HG02798 (cell line): ENCODE results near the gene AFF3.
"Not testable (repeated sequence)": the region's sequence is repeated elsewhere in the genome, so short reads cannot be mapped to it uniquely, and the experiment has no call there.

ENCODE experiments used
- ATAC-seq: cut with Tn5 transposase; IDR thresholded peaks from one replicate; pipeline ENCODE4 v1.9.1; 2021; ENCODE audit warnings: mild to moderate bottlenecking; ENCODE audit not compliant: unreplicated experiment, poor library complexity

The AFF3 gene

DNA sequence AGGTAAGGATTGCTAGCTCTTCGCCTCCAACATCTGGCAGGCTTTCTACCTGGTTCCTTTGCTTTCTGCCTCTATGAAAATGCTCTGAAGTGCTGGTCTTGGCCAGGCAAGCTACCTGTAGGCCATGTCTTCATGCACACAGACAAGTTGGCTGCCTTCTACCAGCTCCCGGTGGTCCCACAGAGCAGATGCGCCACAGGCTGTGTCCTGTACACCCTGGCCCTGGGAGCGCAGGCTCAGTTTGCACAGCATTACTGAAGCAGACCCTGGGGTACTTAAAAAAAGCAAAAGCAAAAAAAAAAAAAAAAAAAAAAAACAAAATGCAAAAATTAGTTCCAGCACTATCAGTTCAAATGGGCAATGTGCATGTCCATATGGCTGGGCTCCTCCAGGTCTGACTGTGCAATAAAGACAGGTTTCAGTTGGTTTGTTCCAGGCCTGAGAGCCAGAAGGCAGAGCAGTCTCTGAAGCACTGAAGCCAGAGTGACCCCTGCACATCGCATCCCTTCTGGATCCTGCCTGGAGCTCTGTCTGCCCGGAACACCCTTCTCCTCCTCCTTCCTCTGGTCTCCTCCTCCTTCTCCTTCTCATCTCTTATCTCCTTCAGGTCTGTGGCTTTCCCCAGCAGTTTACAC lies 364.6 kb downstream of the AFF3 start:
- ATAC-seq = no peak

GRCh38 chr2:99776906-99777646 lies 365.3 kb downstream of the AFF3 start:
- no peak for ATAC-seq

DNA sequence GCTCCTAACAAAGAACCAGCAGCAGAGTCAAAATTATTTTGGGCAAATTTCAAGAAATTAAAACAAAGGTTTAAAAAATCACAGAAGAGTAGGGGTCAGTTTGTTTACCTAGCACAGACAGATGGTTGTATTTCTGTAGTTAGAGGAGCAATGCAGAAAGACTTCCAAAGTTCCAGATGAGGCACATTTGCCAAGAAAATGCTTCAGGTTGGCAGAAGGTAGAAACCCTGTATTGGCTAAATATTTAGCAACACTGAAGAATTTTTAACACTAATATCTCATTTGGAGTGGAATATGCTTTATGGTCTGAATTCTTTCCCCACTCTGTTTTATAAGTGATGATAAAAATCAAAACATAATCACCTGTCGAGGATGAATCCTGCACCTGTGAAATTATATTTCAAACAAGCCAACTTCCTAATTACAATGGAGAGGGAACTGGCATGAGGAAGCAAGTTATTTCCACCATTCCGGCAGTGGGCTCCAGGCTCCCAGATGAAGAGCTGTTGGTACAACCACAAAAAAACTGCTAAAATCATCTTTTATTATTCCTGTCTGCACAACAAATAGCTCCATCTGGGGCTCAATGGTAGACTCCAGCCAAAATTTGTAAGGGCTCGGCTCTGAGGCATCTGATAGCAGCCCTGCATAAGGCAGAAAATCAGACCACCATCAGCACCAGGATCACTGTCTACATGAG lies 366.0 kb downstream of the AFF3 start:
- no peak for ATAC-seq

- ATAC-seq = no peak
Measured at GRCh38 chr2:99775585-99775984, 366.8 kb downstream of the AFF3 start.

- not testable (repeated sequence) for ATAC-seq
Measured at GRCh38 chr2:99773642-99774041, 368.7 kb downstream of the AFF3 start.

- ATAC-seq = no peak
Measured at GRCh38 chr2:99772591-99773331, 369.6 kb downstream of the AFF3 start.

- no peak for ATAC-seq
Measured at GRCh38 chr2:99771681-99772333, 370.6 kb downstream of the AFF3 start.

DNA sequence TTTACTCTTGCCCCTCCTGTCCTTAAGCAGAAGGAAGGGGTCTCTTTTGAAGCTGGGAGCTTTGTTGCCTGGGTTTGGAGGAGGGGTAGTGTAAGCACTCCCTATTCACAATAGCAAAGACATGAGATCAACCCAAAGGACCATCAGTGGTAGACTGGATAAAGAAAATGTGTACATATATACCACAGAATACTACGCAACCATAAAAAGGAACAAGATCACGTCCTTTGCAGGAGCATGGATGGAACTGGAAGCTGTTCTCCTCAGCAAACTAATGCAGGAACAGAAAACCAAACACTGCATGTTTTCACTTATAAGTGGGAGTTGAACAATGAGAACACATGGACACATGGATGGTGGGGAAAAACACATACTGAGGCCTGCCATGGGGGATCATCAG lies 371.5 kb downstream of the AFF3 start:
- no peak for ATAC-seq

- no peak for ATAC-seq
Measured at GRCh38 chr2:99765731-99766318, 376.6 kb downstream of the AFF3 start.

DNA sequence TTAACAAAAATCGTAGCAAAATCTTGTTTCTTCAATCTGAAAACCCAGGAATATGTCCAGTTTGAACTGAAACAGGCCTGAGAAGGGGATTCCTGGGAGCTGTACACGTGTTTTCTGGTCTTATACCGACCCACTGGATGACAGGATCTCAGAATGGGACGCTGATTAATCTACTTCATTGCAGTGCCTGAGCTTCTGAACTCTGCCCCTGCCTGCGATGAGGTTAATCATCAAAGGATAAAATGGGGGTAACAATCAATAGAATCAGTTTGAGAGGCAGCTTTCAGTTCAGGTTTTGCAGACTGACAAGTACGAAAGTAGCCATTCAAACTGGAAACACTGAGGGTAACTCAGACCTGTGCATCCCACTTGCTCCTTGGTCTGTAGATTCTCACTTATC lies 378.6 kb downstream of the AFF3 start:
- ATAC-seq = no peak

DNA sequence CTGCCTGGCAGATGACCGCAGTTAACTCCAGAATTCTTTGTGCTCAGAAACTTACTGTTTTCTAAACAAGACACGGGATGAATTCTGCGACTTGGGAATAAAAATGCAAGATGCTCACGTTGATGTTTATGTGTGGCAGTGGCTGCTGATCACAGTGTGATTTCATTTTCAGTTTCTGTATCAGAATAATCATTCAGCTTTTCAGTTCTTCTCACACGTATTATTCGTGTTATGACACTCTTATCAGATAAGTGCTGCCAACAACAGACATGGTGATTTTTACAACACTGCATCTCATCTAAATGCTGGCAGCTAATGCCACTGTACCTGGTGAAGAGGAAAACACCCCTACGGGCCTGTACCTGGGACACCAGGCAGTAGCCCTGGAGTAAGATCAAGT lies 379.7 kb downstream of the AFF3 start:
- ATAC-seq = no peak

DNA sequence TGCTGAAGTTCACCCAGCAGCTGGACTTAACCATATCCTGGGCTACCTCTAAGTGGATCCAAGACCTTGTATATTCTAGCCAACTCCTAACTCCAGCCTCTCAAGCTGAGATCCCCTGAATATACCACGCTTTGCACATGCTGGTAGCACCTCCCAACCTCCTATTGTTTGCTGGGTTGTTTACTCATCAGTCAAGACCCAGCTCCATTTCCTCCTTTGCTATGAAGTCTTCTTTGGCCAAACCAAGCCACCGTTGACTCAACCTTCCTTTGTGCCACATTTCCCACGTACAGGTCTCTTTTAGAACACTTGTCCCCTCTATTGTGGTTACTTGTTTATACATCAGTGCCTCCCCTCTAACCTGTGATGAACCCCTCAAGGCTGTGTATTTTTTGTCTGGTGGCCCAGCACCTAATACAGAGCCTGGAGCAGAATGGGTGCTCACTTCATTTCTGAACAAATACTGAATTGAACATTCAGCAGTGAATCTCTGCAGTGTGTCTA lies 384.7 kb downstream of the AFF3 start:
- ATAC-seq = no peak

DNA sequence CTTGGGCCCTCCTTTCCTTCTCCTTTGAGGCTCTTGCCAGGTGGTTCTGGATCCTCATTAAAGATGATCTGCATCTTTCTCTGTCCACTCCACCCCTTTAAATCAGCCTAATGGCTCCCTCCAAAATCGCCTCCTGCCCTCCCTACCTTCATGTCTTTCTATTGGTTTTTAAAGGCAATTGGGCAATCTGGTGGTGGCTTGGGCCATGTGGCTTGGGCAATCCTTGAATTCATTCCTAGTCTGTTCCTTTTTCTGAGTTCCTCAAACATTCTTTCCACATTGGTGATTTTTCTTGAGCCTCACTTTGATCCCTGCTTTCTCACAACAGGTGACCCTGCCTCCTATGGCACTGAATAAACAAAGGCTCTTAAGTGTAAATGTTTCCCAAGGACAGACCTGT lies 386.3 kb downstream of the AFF3 start:
- no peak for ATAC-seq

GRCh38 chr2:99754210-99754609 lies 388.2 kb downstream of the AFF3 start:
- ATAC-seq = no peak

DNA sequence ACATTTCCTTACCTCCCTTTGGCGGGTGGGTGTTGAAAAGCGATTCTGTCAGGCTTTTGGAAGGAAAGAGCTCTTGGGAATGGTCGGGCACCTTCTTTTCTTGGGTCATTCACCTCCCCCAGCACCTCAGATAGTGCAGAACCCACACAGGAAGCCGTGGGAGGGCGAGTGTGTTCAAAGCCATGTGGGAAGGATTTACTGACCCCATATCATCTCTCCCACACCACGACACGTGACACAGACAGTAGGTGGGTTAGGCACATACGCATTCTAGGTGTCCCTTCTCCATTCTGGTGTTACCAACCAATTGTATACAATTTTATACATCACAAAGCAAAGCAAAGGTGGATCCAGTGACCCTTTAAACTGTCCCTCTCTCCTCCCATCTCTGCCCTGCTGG lies 388.9 kb downstream of the AFF3 start:
- ATAC-seq = no peak

DNA sequence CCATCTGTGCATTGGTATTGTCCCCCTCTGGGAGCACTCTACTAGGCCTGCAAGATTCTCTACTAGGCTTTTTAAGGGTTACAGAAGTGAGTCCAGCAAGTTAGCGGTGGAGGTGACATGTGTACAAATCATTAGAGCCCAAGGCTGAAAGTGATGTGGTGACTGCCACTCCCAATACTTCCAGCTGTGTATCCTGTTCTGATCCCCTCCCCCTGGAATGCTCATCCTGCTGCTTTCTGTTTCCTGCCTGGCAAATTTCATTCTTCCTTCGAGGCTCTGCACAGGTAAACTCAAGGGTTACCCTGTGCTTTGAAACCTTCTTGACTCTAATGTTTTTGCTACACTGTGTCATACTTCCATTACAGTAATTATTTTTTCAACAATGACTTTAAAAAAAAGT lies 394.0 kb downstream of the AFF3 start:
- ATAC-seq = no peak

DNA sequence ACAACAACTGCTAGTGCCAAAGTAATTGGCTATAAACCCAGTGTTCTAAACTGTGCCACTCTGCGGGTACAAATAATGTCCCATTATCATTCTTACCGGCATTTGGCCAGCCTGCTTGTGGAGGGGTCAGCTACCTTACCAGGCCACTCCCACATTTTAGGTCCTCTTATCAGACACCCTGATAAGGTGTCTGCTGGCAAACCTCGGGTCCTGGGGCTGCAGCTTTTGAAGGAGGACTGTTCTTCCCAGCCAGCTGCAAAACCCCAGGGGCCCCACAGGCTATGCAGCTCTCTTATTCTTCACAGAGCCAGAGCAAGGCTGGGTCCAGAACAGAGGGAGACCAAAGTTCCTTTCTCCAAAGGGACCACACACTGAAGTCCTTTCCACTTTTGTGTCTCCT lies 394.5 kb downstream of the AFF3 start:
- no peak for ATAC-seq

DNA sequence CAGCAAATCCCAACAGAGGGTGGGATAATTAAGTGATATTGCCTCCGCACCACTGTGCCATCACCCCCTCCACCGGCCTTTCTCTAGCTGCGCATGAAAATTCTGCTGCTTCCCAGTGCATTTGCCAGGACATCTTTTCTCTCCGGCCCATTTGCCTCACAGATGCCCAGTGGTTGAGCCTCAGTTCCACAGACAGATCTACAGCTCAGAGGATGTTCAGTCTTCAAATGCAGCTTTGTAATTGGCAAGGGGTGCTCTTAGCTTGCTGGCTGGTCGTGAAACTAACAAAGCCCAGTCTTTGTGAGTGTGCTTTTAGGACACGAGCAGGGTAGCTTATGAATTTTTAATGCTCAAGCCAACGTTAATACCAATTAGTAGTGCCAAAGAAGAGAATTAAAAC lies 399.2 kb downstream of the AFF3 start:
- ATAC-seq = no peak

GRCh38 chr2:99737537-99737936 lies 404.9 kb downstream of the AFF3 start:
- no peak for ATAC-seq

- no peak for ATAC-seq
Measured at GRCh38 chr2:99735753-99736152, 406.6 kb downstream of the AFF3 start.
